Mesodermal cell (in vitro differentiated cells): ENCODE results near the gene BATF3.
"Not testable (repeated sequence)": the region's sequence is repeated elsewhere in the genome, so short reads cannot be mapped to it uniquely, and the experiment has no call there.

Source experiments
- H3K27ac ChIP-seq: 2 replicates; pipeline ENCODE4 v1.7.0; 2013; ENCODE audit warnings: mild to moderate bottlenecking, low read depth, low read length, moderate library complexity; ENCODE audit not compliant: severe bottlenecking
- H3K36me3 ChIP-seq: 2 replicates; pipeline ENCODE4 v1.7.1; 2013; ENCODE audit warnings: mild to moderate bottlenecking, low read length, moderate library complexity; ENCODE audit not compliant: control insufficient read depth, insufficient read depth
- H3K4me1 ChIP-seq: one replicate; pipeline ENCODE4 v1.7.1; 2013; ENCODE audit warnings: mild to moderate bottlenecking, low read length; ENCODE audit not compliant: insufficient read depth, control insufficient read depth, poor library complexity, severe bottlenecking
- H3K4me3 ChIP-seq: 2 replicates; pipeline ENCODE4 v1.7.0; 2013; ENCODE audit warnings: low read length, control low read depth, mild to moderate bottlenecking; ENCODE audit not compliant: insufficient read depth, poor library complexity, severe bottlenecking; ENCODE audit errors: extremely low read depth
- H3K9me3 ChIP-seq: 2 replicates; pipeline ENCODE4 v1.7.1; 2013; ENCODE audit warnings: mild to moderate bottlenecking, low read length, moderate library complexity; ENCODE audit not compliant: control insufficient read depth
- WGBS, 2 experiments: methylation state at CpG; one replicate each; pipeline ENCODE4 v1.1.5; 2013; ENCODE audit warnings: missing lambda C conversion rate in 2 of 2; ENCODE audit not compliant: insufficient coverage in 2 of 2; 5-methylcytosine and 5-hydroxymethylcytosine counted together

The BATF3 gene

GRCh38 chr1:212670301-212670700 lies 29.3 kb downstream of the BATF3 start:
- Histone ChIP-seq H3K27ac (no peak overlapping the region), H3K36me3 (no peaks in the 10 kb centered on the region), H3K4me1 (peaks cover 31% of the 10 kb centered on the region), H3K9me3 (no peaks in the 10 kb centered on the region), H3K4me3 (no peak overlapping the region)
- WGBS, 2 experiments: 93 to 94% methylated on average over 3 to 5 of the region's 7 CpGs

- peaks cover 31% of the 10 kb centered on the region for H3K4me1 ChIP-seq
- H3K4me3 ChIP-seq: no peak overlapping the region
- no peaks in the 10 kb centered on the region for H3K36me3 ChIP-seq
- no peak overlapping the region for H3K27ac ChIP-seq
- WGBS, 2 experiments: 92 to 97% methylated on average over 7 to 8 of the region's 8 CpGs
- H3K9me3 ChIP-seq: no peaks in the 10 kb centered on the region
These were observed 30.0 kb downstream of the BATF3 start for GRCh38 chr1:212669600-212669999.

- Histone ChIP-seq H3K27ac (no peak overlapping the region), H3K36me3 (no peaks in the 10 kb centered on the region), H3K9me3 (no peaks in the 10 kb centered on the region), H3K4me1 (peaks cover 31% of the 10 kb centered on the region), H3K4me3 (no peak overlapping the region)
- 67% methylated on average over 2 of the region's 2 CpGs; no CpG with 5 or more reads in 1 of the 2 experiments for WGBS, 2 experiments
These were observed 30.5 kb downstream of the BATF3 start for GRCh38 chr1:212669102-212669501.

GRCh38 chr1:212668477-212668876 lies 31.2 kb downstream of the BATF3 start:
- H3K27ac ChIP-seq: peak overlapping the region; percentile 98
- H3K36me3 ChIP-seq: no peaks in the 10 kb centered on the region
- H3K4me1 ChIP-seq: peaks cover 31% of the 10 kb centered on the region
- WGBS, 2 experiments: 89 to 100% methylated on average over 2 to 5 of the region's 5 CpGs
- H3K4me3 ChIP-seq: no peak overlapping the region
- no peaks in the 10 kb centered on the region for H3K9me3 ChIP-seq

- peaks cover 31% of the 10 kb centered on the region for H3K4me1 ChIP-seq
- H3K9me3 ChIP-seq: no peaks in the 10 kb centered on the region
- H3K4me3 ChIP-seq: no peak overlapping the region
- H3K27ac ChIP-seq: peak overlapping the region; percentile 98
- 67 to 68% methylated on average over 7 to 8 of the region's 9 CpGs for WGBS, 2 experiments
- H3K36me3 ChIP-seq: no peaks in the 10 kb centered on the region
These were observed 32.2 kb downstream of the BATF3 start for GRCh38 chr1:212667223-212668139.

- no peaks in the 10 kb centered on the region for H3K36me3 ChIP-seq
- WGBS, 2 experiments: 65 to 81% methylated on average over 4 to 7 of the region's 10 CpGs
- no peak overlapping the region for H3K4me3 ChIP-seq
- H3K9me3 ChIP-seq: no peaks in the 10 kb centered on the region
- no peak overlapping the region for H3K27ac ChIP-seq
- peaks cover 24% of the 10 kb centered on the region for H3K4me1 ChIP-seq
These were observed 33.4 kb downstream of the BATF3 start for GRCh38 chr1:212666116-212666775.

GRCh38 chr1:212665241-212666115 lies 34.2 kb downstream of the BATF3 start:
- peaks cover 19% of the 10 kb centered on the region for H3K4me1 ChIP-seq
- no peaks in the 10 kb centered on the region for H3K9me3 ChIP-seq
- peak overlapping the region; percentile 45 for H3K4me3 ChIP-seq
- no peaks in the 10 kb centered on the region for H3K36me3 ChIP-seq
- 3 to 8% methylated on average over 24 to 26 of the region's 37 CpGs for WGBS, 2 experiments
- no peak overlapping the region for H3K27ac ChIP-seq

- H3K4me3 ChIP-seq: no peak overlapping the region
- no peaks in the 10 kb centered on the region for H3K9me3 ChIP-seq
- no peaks in the 10 kb centered on the region for H3K36me3 ChIP-seq
- 75 to 78% methylated on average over 10 to 11 of the region's 11 CpGs for WGBS, 2 experiments
- H3K27ac ChIP-seq: no peak overlapping the region
- peaks cover 19% of the 10 kb centered on the region for H3K4me1 ChIP-seq
These were observed 35.0 kb downstream of the BATF3 start for GRCh38 chr1:212664409-212665199.

GRCh38 chr1:212658250-212658649 lies 41.4 kb downstream of the BATF3 start:
- WGBS, 2 experiments: 30 to 55% methylated on average over 5 of the region's 7 CpGs
- not testable (repeated sequence) for H3K27ac ChIP-seq, H3K4me3 ChIP-seq, H3K36me3 ChIP-seq, H3K9me3 ChIP-seq
- peaks cover 13% of the 10 kb centered on the region for H3K4me1 ChIP-seq

- no peak overlapping the region for H3K27ac ChIP-seq
- no peaks in the 10 kb centered on the region for H3K9me3 ChIP-seq
- H3K36me3 ChIP-seq: no peaks in the 10 kb centered on the region
- no peak overlapping the region for H3K4me3 ChIP-seq
- 86 to 95% methylated on average over 2 to 5 of the region's 5 CpGs for WGBS, 2 experiments
- peaks cover 13% of the 10 kb centered on the region for H3K4me1 ChIP-seq
These were observed 42.9 kb downstream of the BATF3 start for GRCh38 chr1:212656730-212657129.
